ENCODE results near the gene WDR37.

DNA sequence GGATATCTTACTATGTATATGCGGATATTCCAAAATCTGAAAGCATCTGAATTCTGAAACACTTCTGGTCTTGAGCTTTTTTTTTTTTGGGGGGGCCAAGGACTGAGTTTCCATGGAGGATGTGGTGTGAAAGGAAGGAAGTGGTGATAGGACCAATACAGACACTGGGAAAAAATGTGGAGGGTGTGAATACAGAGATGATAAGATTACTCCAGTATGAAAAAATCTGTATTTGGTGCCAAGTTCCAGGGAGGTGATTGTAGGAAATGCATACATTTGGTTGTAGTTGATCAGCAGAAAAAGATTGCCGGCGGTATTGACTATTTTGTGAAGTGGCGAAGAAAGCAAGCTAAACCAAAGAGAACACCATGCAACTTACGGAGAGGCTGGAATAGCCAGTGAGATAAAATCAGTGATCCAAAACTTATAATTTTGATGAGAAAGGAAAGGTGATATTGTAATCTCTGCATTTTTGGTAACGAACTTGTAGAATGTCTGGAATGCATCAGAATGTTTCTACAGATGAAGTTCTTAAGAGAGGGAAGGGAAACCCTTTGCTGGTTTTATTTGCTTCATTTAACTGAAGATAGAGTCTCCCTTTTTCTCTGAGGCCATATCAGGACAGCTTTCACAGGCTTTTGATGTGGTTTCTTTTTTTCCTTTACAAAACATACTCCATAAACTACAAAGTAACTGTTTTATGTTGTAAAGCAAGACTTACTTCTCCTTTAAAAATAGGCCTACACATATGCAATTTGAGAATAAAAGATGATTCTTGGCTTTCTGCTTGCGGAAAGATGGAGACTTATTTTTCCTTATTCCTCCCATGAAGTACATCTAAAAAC, 6.0 kb downstream of the WDR37 start:
- TF ChIP-seq, protein P1, sequence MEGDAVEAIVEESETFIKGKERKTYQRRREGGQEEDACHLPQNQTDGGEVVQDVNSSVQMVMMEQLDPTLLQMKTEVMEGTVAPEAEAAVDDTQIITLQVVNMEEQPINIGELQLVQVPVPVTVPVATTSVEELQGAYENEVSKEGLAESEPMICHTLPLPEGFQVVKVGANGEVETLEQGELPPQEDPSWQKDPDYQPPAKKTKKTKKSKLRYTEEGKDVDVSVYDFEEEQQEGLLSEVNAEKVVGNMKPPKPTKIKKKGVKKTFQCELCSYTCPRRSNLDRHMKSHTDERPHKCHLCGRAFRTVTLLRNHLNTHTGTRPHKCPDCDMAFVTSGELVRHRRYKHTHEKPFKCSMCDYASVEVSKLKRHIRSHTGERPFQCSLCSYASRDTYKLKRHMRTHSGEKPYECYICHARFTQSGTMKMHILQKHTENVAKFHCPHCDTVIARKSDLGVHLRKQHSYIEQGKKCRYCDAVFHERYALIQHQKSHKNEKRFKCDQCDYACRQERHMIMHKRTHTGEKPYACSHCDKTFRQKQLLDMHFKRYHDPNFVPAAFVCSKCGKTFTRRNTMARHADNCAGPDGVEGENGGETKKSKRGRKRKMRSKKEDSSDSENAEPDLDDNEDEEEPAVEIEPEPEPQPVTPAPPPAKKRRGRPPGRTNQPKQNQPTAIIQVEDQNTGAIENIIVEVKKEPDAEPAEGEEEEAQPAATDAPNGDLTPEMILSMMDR (IDR thresholded peaks at IDR 0.05) = no peak
- TF ChIP-seq POLR2A (IDR thresholded peaks at IDR 0.05) = no peak
